CD4-positive, alpha-beta T cell treated with Interleukin-6 at 100 ng/mL for 8 hours (primary cell): ENCODE measurements around the gene EXOC3L1.

Experiments used
- DNase-seq: peaks from one replicate; pipeline ENCODE4 v3.0.0-alpha.2; 2020; ENCODE audit warnings: mixed read lengths, low spot score

Gene EXOC3L1

DNA sequence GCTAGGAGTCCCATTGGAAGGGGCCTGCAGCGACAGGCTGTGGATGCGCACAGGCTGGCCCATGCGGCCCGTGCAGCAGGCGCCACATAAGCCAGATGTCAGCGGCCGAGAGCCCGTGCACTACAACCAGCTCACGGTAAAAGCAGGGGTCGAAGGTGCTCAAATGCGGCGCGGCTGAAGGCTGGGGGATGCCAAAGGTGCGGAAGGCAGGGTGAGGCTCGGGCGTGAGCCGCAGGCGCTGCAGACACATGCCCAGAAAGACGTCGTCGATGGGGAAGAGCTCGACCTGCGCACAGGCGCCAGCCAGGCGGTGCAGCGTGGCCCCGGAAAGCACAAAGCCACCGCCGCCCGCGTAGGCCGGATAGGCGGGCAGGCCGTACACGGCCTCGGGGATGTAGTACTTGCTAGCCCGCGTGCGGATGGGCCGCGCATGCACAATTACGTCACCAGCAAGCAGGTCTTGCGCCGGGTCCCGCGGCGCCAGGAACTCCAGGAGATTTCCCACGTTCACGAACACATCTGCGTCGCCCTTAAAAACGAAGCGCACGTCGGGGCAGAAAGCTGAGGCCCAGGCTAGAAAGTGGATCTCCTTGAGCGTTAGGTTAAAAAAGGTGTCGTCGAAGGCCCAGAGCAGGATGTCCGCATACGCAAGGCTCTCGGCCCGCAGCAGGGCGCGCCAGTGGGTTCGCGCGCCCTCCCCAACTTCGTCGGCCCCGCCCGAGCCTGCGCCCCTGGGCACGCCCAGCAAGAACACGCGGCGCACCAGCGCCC lies 40.5 kb downstream of the EXOC3L1 start:
- no peak for DNase-seq

DNA sequence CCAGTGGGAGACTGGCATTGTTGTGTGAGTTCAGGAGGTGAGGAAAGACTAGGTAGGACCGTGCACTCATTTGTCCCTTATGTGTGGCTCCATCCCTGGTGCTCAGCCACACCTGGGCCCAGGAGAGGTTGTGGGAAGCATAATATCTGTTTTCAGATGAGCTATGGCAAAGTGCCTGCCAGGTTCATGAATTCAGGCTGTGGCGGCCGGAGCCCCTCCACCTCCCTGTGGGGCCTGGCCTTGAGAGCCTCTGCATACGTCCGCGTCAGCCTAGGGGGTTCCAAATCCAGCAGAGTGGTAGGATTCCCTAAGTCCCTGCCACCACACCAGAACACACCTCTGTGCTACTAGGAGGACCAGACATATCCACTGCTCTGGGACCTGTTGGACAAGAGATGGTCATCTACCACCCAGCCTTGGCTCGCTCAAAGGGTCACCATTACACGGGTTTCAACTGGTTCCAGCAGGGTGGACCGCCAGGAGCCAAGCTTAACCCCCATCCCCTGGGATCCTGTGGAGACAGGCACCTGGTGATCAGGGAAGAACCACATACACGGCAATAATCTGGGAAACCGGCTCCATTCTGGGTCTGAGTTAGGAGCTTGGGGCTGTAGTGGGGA lies 41.2 kb downstream of the EXOC3L1 start:
- DNase-seq = no peak

DNA sequence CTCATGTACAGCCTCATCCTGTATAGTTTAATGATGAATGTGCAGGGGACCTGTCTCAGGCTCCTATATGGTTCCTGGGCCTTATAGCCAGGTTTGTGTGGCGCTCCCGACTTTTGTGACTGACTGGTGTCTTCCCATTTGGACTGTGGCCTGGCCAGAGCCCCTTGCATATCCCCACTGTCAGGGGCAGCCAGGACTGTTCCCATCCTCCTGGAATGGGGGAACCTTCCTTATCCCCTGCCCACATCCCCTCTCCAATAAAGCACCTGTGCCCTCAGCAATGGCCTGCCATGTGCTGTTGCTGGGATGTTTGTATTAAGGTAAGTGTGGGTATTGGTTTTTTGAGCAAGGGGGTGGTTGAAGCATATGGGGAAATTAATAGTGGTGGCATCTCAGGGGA lies 41.7 kb downstream of the EXOC3L1 start:
- DNase-seq = no peak

DNA sequence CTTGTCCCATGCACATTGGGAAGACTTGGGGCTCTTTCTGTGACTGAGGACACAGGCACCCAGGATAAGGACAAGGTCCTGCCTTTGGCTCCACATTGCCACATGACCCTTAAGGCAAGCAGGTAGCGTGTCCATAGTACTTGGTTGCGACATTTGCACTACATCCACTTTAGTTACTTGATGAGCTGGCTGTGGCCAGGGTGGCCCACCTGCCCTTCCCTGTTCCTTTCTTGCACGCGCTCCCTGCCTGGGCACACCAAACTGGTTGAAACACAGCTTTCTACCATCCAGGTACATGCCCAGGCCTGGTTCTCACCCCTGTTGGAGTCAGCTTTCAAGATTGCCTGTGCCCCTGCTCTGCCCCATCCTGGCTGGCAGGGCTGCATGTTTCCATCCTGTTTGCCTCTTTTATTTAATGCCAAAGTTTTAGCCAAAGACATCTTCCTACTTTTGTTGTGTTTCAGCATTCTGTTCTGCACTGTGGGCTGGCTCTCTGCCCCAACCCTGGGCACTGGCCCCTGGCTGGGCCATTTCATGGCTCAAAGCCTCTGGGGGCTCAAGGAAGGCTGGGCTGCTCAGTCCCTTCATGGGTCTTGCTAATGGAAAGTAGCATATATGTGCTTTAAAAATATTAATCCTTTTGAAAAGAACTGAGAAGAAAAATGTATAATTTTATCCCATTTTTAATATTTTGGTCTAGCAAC lies 42.3 kb downstream of the EXOC3L1 start:
- no peak for DNase-seq

DNA sequence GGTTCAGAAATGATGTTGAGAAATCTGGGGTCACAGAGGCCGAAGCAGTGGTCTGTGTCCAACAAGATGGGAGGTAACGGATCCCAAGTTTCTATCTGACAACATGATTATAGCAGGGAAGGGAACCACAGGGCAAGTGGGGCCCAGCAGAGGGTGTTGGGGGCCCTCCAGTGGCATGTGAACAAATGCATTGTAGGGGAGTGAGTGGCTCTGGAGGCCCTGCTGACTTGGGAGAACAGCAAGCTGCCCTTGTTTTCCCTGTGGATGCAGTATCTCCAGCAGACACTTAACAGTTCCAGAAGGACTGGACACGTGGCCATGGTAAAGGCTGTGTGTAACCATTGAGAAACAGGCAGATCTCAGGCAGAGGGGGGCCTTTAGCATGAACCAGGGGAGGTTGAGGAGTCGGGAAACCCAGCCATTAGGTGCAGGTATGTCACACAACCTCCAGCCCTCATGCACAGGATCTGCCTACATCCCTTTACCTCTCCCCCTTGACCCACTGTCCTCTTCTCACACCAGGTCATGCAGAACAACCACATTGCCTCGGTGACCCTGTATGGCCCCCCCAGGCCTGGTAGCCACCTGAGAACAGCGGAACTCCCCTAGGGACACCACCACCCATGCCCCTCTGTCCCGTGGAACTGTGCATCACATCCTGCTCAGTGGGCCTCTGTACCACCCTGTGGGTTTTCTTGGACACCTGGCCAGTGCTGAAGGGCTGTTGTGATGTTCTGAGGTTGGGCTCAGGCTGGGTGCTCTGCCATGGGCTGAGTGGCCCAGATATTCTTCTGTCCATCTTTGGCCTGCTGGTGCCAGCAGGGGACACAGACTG lies 43.2 kb downstream of the EXOC3L1 start:
- DNase-seq = no peak

DNA sequence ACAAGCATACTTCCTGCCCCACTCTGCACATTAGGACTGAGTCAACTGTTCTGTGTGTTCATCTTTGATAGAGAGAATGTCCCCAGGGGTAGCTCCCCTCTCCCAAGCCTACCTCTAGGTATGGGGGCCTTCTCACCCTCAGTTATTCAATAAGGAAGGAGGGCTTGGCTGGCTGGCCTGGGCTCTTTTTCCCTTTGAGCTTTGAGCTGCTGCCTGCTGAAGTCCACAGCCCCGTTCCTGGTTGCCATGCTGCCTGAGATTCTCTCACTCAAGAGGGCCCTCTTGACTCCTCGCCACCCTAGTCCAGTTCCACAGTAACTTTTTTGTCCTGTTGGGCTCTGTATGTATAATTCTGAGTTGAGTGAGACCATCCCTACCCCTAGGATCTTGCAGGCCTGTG lies 44.2 kb downstream of the EXOC3L1 start:
- DNase-seq = no peak

DNA sequence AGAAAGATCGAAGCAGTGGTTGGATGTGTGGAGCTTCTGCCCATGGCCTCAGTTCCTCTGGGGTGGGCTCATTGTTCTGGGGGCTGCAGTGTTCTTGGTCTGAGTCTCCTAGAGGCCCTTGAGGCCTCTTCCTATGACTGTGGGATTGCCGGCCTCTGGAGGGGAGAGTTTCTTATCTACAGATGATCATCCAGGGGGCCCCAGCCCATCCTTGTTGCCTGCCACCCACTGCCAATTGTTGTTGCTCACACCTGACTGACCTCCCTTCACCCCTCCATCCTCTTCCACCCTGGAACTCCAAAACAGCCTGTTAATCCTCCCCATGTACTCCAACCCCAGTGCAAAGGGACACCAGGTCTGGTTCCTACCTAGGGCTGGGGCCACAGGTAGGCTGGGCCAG lies 45.0 kb downstream of the EXOC3L1 start:
- DNase-seq = no peak

DNA sequence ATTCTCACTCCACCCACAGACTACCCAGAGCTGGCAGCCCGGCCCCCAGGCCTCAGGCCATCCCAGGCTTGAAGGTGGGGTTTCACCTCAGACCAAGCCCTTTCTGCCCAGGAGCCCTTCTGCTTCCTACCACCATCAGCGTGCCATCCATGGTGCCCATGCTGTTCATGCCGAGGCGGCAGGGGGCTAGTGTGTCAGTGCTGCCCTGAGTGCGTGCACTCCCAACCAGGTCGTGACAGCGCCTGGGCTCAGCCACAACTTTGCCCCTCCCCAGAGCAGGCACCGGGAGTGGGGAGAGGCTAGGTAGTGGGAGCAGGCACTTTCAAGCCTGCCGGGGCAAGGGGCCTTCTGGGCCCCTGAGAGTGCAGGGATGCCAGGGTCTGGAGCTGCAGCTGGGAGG lies 47.6 kb downstream of the EXOC3L1 start:
- DNase-seq = no peak

- DNase-seq = no peak
Measured at GRCh38 chr16:67141391-67141790, 48.5 kb downstream of the EXOC3L1 start.

GRCh38 chr16:67137605-67138004 lies 52.3 kb downstream of the EXOC3L1 start:
- DNase-seq = no peak
